ENCODE data around the gene NHLRC2.
"Not testable (repeated sequence)": the region's sequence is repeated elsewhere in the genome, so short reads cannot be mapped to it uniquely, and the experiment has no call there.

Gene NHLRC2

GRCh38 chr10:113911839-113912238 lies 57.4 kb downstream of the NHLRC2 start:
- DNase-seq = no peak

GRCh38 chr10:113912582-113912981 lies 58.1 kb downstream of the NHLRC2 start:
- DNase-seq = no peak

GRCh38 chr10:113914956-113915355 lies 60.5 kb downstream of the NHLRC2 start:
- DNase-seq = no peak

- DNase-seq = no peak
These were observed 61.1 kb downstream of the NHLRC2 start for GRCh38 chr10:113915540-113915939.

- no peak for DNase-seq
These were observed 61.6 kb downstream of the NHLRC2 start for GRCh38 chr10:113916053-113916452.

- DNase-seq = no peak
These were observed 63.2 kb downstream of the NHLRC2 start for GRCh38 chr10:113917636-113918035.

GRCh38 chr10:113920114-113920513 lies 65.7 kb downstream of the NHLRC2 start:
- no peak for DNase-seq

- DNase-seq = no peak
These were observed 66.4 kb downstream of the NHLRC2 start for GRCh38 chr10:113920875-113921274.

GRCh38 chr10:113921561-113922370 lies 67.3 kb downstream of the NHLRC2 start:
- DNase-seq = no peak

- DNase-seq = no peak
These were observed 68.5 kb downstream of the NHLRC2 start for GRCh38 chr10:113922787-113923570.

- DNase-seq = no peak
These were observed 69.7 kb downstream of the NHLRC2 start for GRCh38 chr10:113924186-113924585.

GRCh38 chr10:113924664-113925063 lies 70.2 kb downstream of the NHLRC2 start:
- DNase-seq = no peak

- DNase-seq = no peak
These were observed 73.0 kb downstream of the NHLRC2 start for GRCh38 chr10:113927440-113927839.

GRCh38 chr10:113928830-113929229 lies 74.4 kb downstream of the NHLRC2 start:
- no peak for DNase-seq

GRCh38 chr10:113929522-113929921 lies 75.1 kb downstream of the NHLRC2 start:
- no peak for DNase-seq

GRCh38 chr10:113930482-113931057 lies 76.1 kb downstream of the NHLRC2 start:
- DNase-seq = no peak

- no peak for DNase-seq
These were observed 78.4 kb downstream of the NHLRC2 start for GRCh38 chr10:113932854-113933253.

GRCh38 chr10:113933894-113934532 lies 79.6 kb downstream of the NHLRC2 start:
- DNase-seq = no peak

- DNase-seq = no peak
These were observed 82.8 kb downstream of the NHLRC2 start for GRCh38 chr10:113937258-113937657.

GRCh38 chr10:113937756-113938155 lies 83.3 kb downstream of the NHLRC2 start:
- no peak for DNase-seq

- DNase-seq = no peak
These were observed 84.9 kb downstream of the NHLRC2 start for GRCh38 chr10:113939212-113939860.

- no peak for DNase-seq
These were observed 86.7 kb downstream of the NHLRC2 start for GRCh38 chr10:113941140-113941539.

- DNase-seq = not testable (repeated sequence)
These were observed 88.7 kb downstream of the NHLRC2 start for GRCh38 chr10:113943196-113943595.
